ENCODE measurements around the gene ZNF664. TPM values are rescaled to one million over a fixed set of nuclear protein-coding genes. Genes with fewer than 3 reads are reported as not detected.
A peak's percentile ranks its signal among the peaks of the same experiment; 100 is the strongest.
"Not testable (repeated sequence)": the region's sequence is repeated elsewhere in the genome, so short reads cannot be mapped to it uniquely, and the experiment has no call there.

Gene ZNF664
- total RNA-seq, 1 donor from 2014 or later = 27.7 TPM

GRCh38 chr12:123942911-123943648, 29.9 kb upstream of the ZNF664 start:
- intact Hi-C loops (cut with DNase I) = loop anchor here (1.0 kb wide), 1 partner anchor 29 kb away; the partner anchor contains the start of gene CCDC92
- no peaks in the 10 kb centered on the region for H3K27me3 ChIP-seq
- no peak overlapping the region for H3K4me3 ChIP-seq
- DNase-seq (ENCODE audit: low spot score in 2 of 2) = no peak
- TF ChIP-seq CTCF (IDR thresholded peaks at IDR 0.05) = no peak
- H3K9me3 ChIP-seq = no peaks in the 10 kb centered on the region
- peak overlapping the region; percentile 56 to 59 for H3K27ac ChIP-seq
- H3K4me1 ChIP-seq = peaks cover 0 to 14% of the 10 kb centered on the region in 2 donors
- peaks cover 18 to 69% of the 10 kb centered on the region in 2 donors for H3K36me3 ChIP-seq

GRCh38 chr12:123943816-123944215, 29.2 kb upstream of the ZNF664 start:
- no peaks in the 10 kb centered on the region for H3K27me3 ChIP-seq
- intact Hi-C loops (cut with DNase I) = no loop called here
- no peak for DNase-seq (ENCODE audit: low spot score in 2 of 2)
- H3K9me3 ChIP-seq = no peaks in the 10 kb centered on the region
- peaks cover 0 to 14% of the 10 kb centered on the region in 2 donors for H3K4me1 ChIP-seq
- H3K36me3 ChIP-seq = peaks cover 18 to 65% of the 10 kb centered on the region in 2 donors
- no peak overlapping the region for H3K4me3 ChIP-seq
- peak overlapping the region in 1 of 2 donors; percentile 59 for H3K27ac ChIP-seq
- no peak for TF ChIP-seq CTCF (IDR thresholded peaks at IDR 0.05)

- H3K27ac ChIP-seq = no peak overlapping the region
- H3K9me3 ChIP-seq = no peaks in the 10 kb centered on the region
- DNase-seq (ENCODE audit: low spot score in 2 of 2) = no peak
- peaks cover 0 to 14% of the 10 kb centered on the region in 2 donors for H3K4me1 ChIP-seq
- peaks cover 15 to 59% of the 10 kb centered on the region in 2 donors for H3K36me3 ChIP-seq
- TF ChIP-seq CTCF (IDR thresholded peaks at IDR 0.05) = no peak
- no peaks in the 10 kb centered on the region for H3K27me3 ChIP-seq
- intact Hi-C loops (cut with DNase I) = no loop called here
- H3K4me3 ChIP-seq = no peak overlapping the region
Measured at GRCh38 chr12:123944696-123945095, 28.3 kb upstream of the ZNF664 start.

- peaks cover 15 to 51% of the 10 kb centered on the region in 2 donors for H3K36me3 ChIP-seq
- H3K27ac ChIP-seq = no peak overlapping the region
- H3K27me3 ChIP-seq = no peaks in the 10 kb centered on the region
- peaks cover 0 to 14% of the 10 kb centered on the region in 2 donors for H3K4me1 ChIP-seq
- DNase-seq (ENCODE audit: low spot score in 2 of 2) = no peak
- no peaks in the 10 kb centered on the region for H3K9me3 ChIP-seq
- H3K4me3 ChIP-seq = no peak overlapping the region
- TF ChIP-seq CTCF (IDR thresholded peaks at IDR 0.05) = no peak
- intact Hi-C loops (cut with DNase I) = no loop called here
Measured at GRCh38 chr12:123945287-123946151, 27.5 kb upstream of the ZNF664 start.

GRCh38 chr12:123946152-123946515, 26.9 kb upstream of the ZNF664 start:
- Histone ChIP-seq H3K4me3 (no peak overlapping the region), H3K36me3 (peaks cover 9 to 45% of the 10 kb centered on the region in 2 donors), H3K9me3 (no peaks in the 10 kb centered on the region), H3K4me1 (peaks cover 0 to 16% of the 10 kb centered on the region in 2 donors), H3K27ac (no peak overlapping the region), H3K27me3 (no peaks in the 10 kb centered on the region)
- TF ChIP-seq CTCF (IDR thresholded peaks at IDR 0.05) = no peak
- no peak for DNase-seq (ENCODE audit: low spot score in 2 of 2)
- intact Hi-C loops (cut with DNase I) = no loop called here

GRCh38 chr12:123946516-123947505, 26.2 kb upstream of the ZNF664 start:
- not testable (repeated sequence) for DNase-seq (ENCODE audit: low spot score in 2 of 2); H3K4me3 ChIP-seq
- peaks cover 0 to 16% of the 10 kb centered on the region in 2 donors for H3K4me1 ChIP-seq

GRCh38 chr12:123947531-123947930, 25.5 kb upstream of the ZNF664 start:
- peaks cover 8 to 31% of the 10 kb centered on the region in 2 donors for H3K36me3 ChIP-seq
- DNase-seq (ENCODE audit: low spot score in 2 of 2); H3K9me3 ChIP-seq; intact Hi-C loops (cut with DNase I); H3K27me3 ChIP-seq; H3K27ac ChIP-seq; H3K4me3 ChIP-seq: not testable (repeated sequence)
- peaks cover 0 to 16% of the 10 kb centered on the region in 2 donors for H3K4me1 ChIP-seq

More at GRCh38 chr12:123946516-123947505, 26.2 kb upstream of the ZNF664 start:
- intact Hi-C loops (cut with DNase I); H3K9me3 ChIP-seq; H3K27ac ChIP-seq; H3K27me3 ChIP-seq: not testable (repeated sequence)
- H3K36me3 ChIP-seq = peaks cover 8 to 38% of the 10 kb centered on the region in 2 donors

All from ascending aorta (tissue), 2 donors.